Keratinocyte (primary cell): ENCODE results near the gene C3orf49.

Experiments
- EZH2 ChIP-seq: IDR thresholded peaks from one replicate; pipeline ENCODE4 v1.6.1; 2012; ENCODE audit warnings: inconsistent platforms, mild to moderate bottlenecking, low read length, moderate library complexity
- TF ChIP-seq, protein P1 (sequence below), 3 experiments: IDR thresholded peaks in 1 of 3; conservative IDR thresholded peaks in 1 of 3; optimal IDR thresholded peaks in 1 of 3; 2 replicates in 2 of 3; 3 replicates in 1 of 3; pipeline versions ENCODE3 to v1.5.1; 2011; ENCODE audit warnings: low read length in 3 of 3, mild to moderate bottlenecking in 3 of 3, moderate library complexity in 2 of 3, control low read depth in 1 of 3, inconsistent platforms in 1 of 3; ENCODE audit not compliant: insufficient read depth in 2 of 3; ENCODE audit errors: extremely low read depth in 1 of 3

DNA sequence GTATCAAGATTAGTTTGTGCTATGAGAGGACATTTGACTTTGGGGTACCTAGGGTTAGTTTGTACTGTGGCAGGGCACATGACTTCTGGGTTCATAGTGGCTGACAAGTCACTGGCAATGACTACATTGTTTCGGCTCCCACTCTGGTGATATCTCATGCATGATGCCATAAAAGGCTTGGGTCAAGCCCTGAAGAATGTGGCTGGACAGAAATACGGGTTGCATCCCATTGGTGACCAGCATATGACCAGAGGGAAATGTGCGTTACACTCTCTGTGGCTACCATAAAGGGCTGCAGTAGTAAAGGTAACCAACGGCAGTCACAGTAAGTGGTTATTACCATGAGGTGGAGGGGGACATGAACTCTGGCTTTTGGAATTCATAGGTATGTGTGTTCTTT, 26.1 kb downstream of the C3orf49 start:
- TF ChIP-seq, protein P1, sequence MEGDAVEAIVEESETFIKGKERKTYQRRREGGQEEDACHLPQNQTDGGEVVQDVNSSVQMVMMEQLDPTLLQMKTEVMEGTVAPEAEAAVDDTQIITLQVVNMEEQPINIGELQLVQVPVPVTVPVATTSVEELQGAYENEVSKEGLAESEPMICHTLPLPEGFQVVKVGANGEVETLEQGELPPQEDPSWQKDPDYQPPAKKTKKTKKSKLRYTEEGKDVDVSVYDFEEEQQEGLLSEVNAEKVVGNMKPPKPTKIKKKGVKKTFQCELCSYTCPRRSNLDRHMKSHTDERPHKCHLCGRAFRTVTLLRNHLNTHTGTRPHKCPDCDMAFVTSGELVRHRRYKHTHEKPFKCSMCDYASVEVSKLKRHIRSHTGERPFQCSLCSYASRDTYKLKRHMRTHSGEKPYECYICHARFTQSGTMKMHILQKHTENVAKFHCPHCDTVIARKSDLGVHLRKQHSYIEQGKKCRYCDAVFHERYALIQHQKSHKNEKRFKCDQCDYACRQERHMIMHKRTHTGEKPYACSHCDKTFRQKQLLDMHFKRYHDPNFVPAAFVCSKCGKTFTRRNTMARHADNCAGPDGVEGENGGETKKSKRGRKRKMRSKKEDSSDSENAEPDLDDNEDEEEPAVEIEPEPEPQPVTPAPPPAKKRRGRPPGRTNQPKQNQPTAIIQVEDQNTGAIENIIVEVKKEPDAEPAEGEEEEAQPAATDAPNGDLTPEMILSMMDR (optimal IDR thresholded peaks at IDR 0.05 in 1 of 3, IDR thresholded peaks at IDR 0.05 in 1 of 3, conservative IDR thresholded peaks at IDR 0.05 in 1 of 3; ENCODE audit: extremely low read depth in 1 of 3, insufficient read depth in 2 of 3, low read length in 3 of 3): no peak
- TF ChIP-seq EZH2: no peak
